Thyroid gland (tissue), 4 donors: Measurements from ENCODE around the gene WDR27.

ENCODE experiments used
- POLR2A ChIP-seq, 2 donors: fragments of 450-650 bp; IDR thresholded peaks; one replicate each; pipeline ENCODE4 v1.6.1; 2017; ENCODE audit warnings: antibody characterized with exemption in 2 of 2, mild to moderate bottlenecking in 2 of 2, moderate library complexity in 1 of 2
- TF ChIP-seq, protein P1 (sequence below), 6 experiments: fragments of 200-600 bp in 3 of 6; fragments of 450-650 bp in 3 of 6; sonication (generic) in 3 of 6; IDR thresholded peaks; one replicate each; pipeline ENCODE4 v1.5.1; 2016 to 2019; ENCODE audit warnings: antibody characterized with exemption in 6 of 6, mild to moderate bottlenecking in 2 of 6, inconsistent platforms in 1 of 6, moderate library complexity in 1 of 6

DNA sequence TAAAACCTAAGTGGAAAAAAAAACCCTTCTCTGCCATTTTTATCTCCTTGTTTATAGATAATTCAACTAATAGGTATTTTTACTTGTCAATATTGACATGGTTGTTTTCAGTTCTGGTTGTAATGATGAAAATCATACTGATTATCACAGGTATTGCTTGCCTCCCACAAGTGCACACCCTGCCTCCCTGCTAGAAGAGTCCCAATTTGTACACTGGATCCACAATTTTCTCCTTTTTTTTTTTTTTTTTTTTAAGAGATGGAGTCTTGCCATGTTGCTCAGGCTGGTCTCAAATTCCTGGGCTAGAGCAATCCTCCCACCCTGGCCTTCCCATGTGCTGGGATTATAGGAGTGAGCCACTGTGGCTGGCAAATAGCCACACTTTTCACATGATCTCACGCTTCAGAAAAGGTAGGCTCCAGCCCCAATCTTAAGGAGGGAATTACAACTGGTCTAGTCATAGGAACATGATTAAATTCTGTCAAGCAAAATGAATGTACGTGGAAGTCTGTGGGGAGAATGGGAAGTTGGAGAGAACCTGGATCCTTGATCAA is 37.2 kb upstream of the WDR27 start:
- no peak for TF ChIP-seq POLR2A (IDR thresholded peaks at IDR 0.05)
- TF ChIP-seq, protein P1, sequence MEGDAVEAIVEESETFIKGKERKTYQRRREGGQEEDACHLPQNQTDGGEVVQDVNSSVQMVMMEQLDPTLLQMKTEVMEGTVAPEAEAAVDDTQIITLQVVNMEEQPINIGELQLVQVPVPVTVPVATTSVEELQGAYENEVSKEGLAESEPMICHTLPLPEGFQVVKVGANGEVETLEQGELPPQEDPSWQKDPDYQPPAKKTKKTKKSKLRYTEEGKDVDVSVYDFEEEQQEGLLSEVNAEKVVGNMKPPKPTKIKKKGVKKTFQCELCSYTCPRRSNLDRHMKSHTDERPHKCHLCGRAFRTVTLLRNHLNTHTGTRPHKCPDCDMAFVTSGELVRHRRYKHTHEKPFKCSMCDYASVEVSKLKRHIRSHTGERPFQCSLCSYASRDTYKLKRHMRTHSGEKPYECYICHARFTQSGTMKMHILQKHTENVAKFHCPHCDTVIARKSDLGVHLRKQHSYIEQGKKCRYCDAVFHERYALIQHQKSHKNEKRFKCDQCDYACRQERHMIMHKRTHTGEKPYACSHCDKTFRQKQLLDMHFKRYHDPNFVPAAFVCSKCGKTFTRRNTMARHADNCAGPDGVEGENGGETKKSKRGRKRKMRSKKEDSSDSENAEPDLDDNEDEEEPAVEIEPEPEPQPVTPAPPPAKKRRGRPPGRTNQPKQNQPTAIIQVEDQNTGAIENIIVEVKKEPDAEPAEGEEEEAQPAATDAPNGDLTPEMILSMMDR (IDR thresholded peaks at IDR 0.05) = no peak
